Activated CD4-positive, alpha-beta T cell treated with anti-CD3 and anti-CD28 coated beads, Interleukin-2, amount 50 U/mL, for 1 hour (primary cell): ENCODE results near the gene PTPRM.

ENCODE experiments used
- DNase-seq: peaks from one replicate; pipeline ENCODE4 v3.0.0-alpha.2; 2020

Gene PTPRM

DNA sequence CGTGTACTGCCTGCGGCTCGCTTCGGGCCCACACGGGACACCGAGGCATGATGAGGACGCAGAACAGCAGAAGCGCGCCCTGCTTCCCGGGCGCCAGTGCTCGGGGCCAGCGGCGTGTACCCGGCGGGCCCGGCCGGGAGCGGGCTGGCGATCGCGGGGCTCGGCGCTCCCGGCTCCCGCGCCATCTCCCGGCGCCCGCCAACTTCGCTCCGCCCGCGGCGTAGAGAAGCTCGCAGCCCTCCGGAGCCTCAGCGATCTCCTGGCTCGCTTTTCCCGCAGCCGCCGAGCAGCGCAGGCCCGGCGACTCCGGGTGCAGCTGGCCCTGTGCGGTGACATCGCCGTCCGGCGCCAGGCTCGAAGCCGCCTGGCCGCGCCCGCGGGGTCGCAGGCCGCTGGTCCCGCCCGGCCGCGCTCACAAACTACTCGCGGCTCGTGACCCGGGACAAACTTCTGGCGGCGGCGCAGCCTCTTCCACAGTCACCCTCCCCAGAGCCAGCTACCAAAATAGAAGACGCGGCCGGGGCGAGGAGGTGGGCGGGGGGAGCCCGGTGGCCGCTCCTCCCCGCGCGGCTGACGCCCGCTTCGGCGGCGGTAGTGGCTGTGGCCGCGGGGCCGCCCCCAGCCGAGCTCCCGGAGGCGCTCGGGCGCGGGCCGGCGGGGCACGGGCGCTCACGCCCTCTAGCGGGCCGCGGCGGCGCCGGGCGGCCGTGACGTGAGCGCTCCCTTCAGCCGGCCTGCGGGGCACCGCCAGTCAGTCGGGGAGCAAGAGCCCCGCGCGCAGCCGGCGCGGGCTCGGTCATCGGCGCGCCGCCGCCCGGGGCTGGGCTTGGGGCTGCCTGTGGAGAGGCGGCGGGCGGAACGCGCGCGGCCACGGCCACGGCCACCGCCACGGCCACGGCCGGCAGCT lies at the start of gene PTPRM:
Gene PTPRM (plus strand): TSS at position 750 of the 907 bp plus-strand sequence. CDS start 503 bp downstream, outside the sequence.
- peak; percentile 19 for DNase-seq

DNA sequence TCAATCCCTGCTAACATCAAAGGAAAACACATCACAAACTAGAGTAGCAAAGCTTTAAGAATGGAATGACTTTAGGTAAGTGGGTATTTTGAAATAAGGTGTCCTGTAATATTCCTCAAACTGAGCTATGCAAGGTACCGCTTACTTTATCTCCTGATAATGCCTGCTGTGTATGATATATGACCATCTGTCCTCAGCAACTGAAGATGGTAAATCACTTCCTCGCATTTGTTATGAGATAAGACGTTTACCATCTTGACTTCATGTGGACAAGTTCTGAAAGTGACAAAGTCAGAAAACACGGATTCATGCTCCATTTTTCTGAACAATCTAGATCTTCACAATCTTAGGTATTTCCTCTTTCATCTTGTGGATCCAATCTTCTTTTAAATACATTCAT lies 49.3 kb upstream of the PTPRM start:
- DNase-seq, result no peak

DNA sequence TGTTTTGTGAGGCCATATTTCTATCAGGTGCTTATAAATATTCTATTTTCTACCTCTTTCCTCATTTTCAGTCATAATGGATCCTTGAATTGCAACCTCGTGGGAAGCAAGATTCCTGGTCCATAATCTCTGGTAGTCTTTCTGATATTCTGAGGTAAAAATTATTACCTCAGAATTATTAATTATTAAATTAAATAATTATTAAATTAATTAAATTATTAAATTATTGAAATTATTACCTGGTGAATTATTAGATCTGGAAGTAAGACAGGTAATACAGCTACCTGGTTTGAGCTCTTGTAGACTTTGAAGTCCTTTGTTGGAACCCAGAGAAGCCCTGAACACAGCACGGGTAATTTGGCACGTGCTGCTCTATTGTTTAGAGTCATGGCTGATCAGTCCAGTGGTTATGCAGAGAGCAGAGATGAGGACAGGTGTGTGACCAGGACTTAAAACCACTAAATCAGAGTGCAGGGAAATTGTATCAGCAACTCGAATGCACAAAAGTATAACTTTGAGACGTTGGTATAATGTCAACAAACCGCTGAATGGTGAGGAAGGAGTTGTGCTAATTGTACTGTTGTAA lies 46.8 kb upstream of the PTPRM start:
- DNase-seq, result no peak

DNA sequence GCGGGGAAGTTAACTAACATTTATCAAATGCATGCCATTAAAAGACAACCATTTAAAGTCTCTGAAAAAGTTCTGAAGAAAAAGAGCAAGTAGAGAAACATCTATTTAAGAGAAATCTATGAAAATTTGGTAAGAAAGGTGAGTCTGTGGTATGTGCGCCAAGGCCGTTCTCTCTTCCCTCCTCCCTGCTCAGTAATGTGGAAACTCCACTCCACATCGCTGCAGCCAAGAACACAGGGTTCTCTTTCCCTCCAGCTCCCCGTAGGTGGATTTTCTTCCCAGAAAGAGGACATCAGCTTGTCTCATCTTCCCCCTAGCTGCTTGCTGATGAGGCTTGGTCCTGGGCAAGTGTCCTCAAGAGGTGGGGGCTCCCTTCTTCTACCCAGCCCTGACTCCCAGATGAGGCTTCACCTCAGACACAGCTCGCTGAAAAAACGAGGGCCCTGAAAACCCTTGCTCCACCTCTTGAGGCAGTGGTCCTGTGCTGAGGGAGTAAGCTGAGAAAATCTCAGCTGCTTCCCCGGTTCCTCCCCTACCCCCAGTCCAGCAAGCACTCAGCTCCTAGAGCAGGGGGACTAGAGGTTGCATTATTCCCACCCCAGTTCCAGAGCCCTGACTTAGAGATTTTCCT lies 45.8 kb upstream of the PTPRM start:
- no peak for DNase-seq

DNA sequence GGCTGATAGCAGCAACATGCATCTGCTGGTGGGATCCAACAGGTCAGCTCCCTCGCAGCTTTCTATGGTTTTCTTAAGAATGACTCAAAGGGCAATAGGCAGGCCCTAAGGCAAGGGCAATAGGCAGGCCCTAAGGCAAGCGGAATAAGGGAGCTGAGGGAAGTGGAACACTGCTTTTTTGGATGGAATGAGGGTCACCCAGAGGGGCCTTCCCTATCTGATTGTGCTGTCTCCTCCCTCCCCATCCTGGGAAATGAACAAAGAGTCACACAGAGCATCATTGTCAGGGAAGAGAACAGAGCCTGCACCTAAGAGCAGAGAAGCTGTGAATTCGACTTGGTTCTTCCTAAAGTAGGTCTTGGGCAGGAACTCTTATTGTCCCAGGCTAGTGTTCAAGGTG lies 43.3 kb upstream of the PTPRM start:
- DNase-seq, result no peak

DNA sequence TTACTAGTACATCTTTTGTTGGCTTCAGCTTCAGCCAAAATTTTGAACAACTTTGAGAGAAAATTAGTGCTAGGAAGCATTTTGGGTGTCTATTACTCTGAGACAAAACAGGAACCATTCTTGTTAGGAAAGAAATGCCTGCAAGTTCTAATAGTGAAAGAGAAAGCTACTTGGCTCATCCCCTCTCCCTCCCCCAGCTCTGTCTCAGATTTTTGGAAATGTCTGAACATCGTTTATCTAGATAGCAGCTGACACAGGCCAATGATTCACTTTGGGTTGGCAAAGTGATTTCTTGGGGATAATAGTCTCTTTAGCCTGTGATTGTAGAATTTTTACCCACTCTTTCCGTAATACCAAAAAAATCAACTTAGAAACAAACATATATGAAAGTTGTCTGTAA lies 42.3 kb upstream of the PTPRM start:
- DNase-seq, result no peak

DNA sequence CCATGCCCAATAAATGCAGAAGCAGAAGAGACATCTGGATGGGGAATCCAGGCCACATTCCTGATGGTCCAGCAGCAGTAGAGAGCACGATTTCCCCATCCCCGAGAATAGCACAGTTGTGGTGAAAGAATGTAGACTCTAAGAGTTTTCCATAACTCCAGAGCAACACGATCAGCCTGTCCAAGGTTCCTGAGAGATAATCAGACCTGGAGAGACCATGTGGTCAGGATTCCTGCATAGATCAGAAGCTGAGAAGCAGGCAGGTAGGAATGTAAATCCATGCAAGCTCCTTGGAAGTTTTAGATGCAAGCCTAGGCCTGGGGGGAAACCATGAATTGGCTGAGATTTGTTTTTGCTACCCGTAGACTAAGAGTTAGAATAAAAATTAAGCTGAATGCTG lies 34.2 kb upstream of the PTPRM start:
- DNase-seq, result no peak

DNA sequence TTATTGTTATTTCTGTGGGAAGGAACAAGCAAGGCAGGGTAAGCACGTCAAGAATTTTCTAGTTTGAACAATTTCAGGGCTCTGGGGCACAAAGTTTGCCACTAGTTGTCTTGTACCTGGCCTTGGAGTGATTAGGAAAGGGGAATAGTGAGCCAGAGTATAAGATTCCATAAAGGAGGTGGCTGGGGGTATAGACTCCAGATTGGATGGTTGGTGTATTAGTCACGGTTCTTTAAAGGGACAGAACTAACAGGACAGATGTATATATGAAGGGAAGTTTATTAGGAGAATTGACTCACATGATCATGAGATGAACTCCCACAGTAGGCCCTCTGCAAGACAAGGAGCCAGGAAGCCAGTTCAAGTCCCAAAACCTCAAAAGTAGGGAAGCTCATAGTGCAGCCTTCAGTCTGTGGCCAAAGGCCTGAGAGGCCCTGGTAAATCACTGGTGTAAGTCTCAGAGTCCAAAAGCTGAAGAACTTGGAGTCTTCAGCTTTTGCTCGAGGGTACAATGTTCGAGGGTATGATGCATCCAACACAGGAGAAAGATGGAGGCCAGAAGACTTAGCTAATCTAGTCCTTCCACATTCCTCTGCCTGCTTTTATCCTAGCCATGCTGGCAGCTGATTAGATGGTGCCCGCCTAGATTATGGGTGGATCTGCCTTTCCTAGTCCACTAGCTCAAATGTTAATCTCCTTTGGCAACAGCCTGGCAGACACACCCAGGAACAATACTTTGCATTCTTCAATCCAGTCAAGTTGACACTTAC lies 31.5 kb upstream of the PTPRM start:
- no peak for DNase-seq

DNA sequence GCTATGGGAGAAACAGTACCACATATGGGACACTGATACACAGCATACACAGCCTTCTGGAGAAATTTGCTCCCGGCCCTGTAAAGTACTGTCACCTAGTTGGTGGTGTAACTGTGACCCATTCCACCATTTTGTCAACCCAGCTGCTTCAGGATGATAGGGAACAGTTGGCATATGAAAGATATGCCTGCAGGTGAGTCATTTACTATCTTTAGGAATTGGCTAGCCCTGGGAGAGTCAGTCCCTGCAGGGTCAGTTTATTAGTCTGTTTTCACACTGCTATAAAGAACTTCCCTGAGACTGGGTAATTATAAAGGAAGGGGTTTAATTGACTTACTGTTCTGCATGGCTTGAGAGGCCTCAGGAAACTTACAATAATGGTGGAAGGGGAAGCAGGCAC lies 30.0 kb upstream of the PTPRM start:
- DNase-seq, result no peak

DNA sequence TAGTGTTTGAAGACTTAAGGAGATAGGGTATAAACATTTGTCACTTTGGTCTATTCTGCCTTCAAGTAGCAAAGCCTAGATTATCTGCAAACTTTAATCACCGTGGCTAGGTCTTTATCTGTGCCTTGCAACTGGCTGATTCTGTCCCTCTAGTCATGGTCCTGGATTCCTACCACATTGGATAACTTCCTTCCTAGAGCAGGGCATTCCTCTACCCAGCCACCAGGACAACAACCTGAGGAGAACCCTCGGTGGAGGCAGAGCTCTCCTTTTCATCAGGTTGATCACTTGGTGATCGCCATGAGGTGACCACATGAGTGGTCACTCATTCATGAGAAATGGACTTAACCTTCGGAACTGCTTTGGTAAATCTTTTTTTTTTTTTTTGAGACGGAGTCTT lies 25.3 kb upstream of the PTPRM start:
- DNase-seq, result no peak

DNA sequence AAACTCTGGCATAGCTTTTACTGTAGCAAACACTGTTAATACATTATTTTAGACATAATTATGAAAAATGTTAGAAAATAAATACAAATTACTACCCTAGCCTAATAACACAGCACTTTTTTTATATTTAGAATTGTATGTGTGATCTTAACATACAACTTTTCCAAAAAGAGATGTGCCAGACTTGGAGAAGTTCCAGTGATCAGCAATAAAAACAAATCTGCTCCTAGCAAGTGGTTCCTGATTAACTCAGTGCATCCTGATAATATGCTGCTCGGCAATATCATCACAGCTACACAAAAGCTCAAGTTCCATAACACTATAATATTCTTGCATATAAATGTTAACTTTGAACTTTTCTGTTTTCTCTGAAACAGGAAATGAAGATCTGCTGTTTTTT lies 22.4 kb upstream of the PTPRM start:
- DNase-seq, result no peak

DNA sequence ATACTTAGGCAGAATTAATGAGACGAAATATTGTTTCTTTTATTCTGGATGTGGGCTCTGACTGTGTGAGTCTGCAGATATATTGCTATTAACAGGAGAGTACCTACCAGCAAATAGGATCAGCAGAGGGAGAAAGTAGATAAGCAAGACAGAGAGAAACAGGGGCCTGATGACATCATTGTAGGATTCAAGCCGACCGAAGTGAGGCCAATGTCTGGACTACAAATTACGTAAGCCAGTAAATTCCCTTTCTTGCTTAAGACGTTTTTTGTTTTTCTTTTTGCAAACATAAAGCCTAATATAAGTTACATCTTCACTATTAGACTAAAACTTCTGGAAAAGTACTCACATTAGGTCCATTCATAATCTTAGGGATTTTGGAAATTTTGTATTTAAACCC lies 21.4 kb upstream of the PTPRM start:
- DNase-seq, result no peak

DNA sequence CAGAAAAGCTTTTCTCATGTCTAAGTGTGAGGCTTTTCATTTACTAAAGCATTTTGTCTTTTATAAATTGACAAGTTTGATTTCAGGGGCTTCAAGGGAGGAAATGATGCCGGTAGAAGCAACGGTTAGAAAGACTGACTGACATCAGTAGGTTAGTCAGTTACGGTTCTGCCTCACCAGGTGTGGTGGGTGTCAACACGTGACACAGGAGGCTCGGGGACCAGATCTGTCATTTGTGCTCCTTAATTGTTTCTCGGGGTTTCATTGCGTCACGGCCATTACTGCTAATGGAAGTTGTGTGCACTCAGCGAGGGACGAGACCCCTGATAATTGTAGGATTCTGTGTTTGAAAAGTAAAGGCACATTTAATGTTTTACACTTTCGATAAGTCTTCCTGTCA lies 18.9 kb upstream of the PTPRM start:
- DNase-seq, result no peak

DNA sequence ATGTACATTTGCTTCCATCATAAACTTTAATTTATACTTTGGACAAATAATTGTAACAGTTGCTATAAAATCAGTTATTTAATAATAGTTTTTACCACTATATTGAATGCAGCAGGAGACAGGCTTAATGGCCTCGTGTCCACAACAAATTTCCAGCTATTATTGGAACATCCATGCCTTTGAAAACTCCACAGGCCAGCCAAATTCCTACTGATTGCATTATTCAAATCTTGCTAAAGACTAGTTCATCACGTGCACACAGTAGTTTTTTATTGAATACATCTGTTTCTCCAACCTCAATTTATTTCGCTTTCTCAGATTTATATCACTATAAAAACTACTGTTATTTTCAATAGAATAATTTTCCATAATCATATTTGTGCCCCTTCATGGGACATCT lies 18.4 kb upstream of the PTPRM start:
- no peak for DNase-seq

DNA sequence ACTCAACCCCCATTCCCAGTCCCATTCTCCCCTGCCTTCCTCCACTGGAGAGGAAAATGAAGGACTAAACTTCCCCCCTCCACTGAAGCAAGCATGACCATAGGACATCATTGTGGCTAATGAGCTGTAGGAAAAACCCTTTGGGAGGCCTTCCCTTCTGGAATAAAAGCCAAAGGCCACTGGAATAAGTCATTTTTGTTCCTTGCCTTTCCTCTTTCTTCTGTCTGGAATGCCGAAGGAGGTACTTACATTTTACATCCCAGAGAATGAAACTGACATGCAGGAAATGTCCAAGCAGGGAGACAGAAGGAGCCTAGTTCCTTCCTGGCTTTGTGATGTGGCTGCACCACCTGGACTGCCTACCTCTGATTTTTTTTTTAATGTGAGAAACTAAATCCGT lies 9.1 kb upstream of the PTPRM start:
- no peak for DNase-seq

DNA sequence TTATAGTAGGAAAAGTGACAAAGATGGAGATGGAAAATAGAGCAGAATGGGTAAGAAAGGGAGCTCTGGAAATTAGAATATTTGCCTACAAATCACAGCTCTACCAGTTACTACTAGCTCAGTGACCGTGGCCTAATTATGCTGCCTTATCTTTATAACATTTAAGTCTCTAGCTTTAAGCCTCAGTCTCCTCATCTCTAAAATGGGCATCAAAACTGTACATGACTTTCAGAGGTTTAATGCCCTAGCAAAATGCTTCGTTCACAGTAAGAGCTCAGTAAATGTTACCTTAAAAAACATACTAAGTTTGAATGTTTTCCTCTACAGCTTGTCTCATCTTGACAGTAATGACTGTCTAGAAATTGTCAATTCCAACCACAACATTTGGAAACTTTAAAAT lies 8.3 kb upstream of the PTPRM start:
- DNase-seq, result no peak

DNA sequence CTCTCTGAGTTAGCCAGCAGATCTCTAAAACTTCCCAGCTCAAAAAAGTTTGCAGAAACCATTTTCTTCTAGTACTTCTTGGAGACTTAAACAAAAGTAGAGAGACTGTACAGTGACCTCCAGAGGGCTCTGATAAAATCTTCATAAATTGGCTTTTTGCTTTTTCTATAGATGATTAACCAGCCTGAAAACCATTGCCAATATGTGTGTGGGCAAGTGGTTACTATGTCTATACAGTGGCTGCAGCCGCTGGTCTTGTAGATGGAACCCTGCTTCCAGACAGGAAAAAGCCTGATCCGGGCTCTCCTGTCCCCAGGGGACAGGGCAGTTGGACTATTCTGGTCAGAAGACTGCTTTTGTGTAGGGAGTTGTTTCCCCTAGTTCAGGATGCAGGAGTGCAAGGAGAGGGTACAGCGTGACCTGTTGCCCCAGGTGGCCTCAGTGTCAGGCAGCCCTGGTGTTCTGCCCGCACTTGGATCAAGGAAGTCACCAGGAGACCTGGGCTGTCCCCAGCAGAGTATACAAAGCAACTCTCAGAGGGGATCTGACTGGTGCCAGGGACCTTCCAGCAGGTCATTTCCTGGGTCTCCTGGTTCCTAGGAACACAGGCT lies 7.3 kb upstream of the PTPRM start:
- DNase-seq, result no peak

DNA sequence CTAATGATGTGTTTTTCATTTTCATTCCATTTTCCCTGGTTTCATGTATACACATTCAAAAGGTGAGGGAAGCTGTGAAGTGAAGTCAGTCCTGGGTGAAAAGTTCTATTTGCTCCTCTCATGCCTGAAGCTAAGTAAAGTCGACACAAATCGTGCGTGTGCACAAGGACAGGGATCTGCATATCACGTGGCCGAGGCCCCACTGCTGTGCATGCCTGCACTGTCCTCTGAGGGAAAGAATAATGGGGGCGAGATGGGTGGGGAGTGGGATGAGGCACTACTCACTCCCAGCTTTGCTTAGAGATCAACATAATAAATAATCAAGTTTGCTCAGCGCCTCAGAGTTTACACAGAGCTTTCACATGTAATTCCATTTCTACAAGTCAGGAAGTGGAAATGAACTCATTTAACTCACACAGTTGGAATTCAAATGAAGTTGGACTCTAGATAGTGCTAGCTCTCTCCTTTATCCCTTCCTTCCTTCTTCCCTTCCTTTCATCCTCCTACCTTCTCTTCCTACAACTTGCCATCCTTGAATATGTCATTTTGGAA lies 5.1 kb upstream of the PTPRM start:
- DNase-seq, result no peak

DNA sequence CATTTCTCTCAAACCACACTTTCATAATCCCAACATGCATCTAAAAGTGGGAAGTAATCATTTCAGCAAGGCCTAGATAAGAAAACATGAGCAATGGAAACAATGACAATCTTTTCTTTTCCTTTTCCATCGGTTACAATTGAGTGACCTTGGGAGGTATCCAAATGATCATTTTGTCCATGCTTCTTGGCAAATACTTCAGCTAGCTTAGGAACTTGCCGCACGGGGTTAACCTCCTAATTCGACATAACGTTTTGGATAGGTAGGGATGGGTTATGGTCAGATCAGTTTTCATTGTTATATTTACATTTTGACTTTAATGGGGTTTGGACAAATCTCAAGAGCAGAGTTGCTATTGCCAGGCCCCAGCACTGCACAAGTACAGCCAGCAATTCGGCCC lies 4.6 kb upstream of the PTPRM start:
- DNase-seq, result no peak

DNA sequence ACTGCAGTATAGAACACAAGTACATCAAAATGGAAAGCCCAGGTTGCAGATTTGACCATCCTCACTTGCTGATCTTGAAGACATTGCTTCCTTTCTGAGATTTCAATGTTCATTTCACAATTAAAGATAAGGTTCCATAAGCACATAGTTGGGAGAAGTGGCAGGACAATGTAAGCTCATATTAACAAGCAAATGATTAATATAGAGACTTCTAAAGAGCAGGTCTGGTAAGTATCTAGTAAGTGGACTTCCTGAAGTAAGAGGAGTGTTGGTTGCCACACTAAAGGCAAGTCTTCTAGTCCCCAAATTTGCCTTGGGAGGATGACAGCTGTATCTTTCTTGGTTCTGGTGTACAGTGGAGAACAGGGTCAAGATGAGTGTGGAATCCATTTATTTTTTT lies 1.4 kb upstream of the PTPRM start:
- no peak for DNase-seq

DNA sequence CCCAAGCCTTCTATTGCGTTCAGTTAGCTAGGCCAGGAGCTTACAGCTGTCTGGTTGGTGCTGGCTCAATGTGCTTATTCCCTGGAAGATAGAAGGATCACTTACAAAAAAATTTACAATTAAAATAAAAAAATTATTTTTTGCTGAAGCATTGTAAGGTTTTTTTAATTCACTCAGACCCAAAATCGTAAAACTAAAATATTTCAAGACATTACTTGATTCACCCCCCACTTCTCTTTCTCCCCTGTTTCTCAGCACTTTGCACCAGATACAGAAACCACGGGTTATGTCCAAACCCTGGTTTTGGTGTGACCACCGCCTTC lies 911 bp upstream of the PTPRM start:
- DNase-seq, result no peak

DNA sequence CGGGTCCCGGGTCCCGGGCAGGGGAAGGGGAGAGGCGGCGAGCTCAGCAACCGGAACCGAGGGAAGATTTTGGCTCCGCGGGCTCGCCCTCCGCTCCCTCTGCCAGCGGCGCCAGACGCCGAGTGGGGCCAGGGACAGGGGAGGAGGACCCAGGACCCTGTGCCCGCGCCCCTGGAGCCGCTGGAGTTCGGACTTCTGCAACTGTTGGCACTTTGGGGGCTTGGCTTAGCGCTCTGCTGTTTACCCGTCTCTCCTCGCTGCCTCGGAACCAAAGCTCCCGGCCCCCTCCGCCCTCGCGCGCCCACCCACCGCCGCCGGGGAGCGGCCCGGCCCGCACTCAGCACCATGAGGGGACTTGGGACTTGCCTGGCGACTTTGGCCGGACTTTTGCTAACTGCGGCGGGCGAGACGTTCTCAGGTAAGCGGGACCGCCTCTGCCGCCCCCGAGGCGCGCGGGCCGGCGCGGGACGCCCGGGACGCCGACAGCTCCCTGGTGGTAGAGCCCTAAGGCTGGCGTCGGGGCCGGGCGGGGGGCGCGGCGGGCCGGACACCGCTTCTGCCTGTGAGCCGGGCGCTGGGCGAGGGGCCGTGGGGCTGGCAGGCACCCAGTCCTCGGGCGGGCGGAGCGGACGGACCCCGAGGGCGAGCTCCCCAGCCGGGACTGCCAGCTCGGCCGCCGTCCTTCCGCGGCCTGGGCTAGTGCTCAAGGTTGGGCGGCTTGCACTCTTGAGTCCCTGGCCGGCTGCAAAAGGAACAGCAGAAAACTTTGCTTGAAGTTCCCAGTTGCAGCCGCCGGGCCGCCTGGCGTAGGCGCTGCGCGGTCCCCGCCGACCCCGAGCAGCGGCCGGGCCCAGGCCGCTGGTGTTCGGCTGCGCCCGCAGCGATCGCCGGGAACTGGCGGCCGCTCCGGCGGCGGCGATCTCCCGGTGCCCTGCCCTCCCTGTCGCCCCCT lies 634 bp downstream of the PTPRM start:
- no peak for DNase-seq
